Transverse colon (tissue), 4 donors: ENCODE results near the gene OSBPL3.

Experiments
- CTCF ChIP-seq, 5 experiments: fragments of 200-600 bp in 3 of 5; fragments of 450-650 bp in 2 of 5; sonication (generic) in 3 of 5; IDR thresholded peaks; 1 replicate in 2 of 5; 2 replicates in 3 of 5; pipeline ENCODE4 v1.5.1; 2016 to 2017; ENCODE audit warnings: antibody characterized with exemption in 5 of 5, inconsistent platforms in 3 of 5, mild to moderate bottlenecking in 2 of 5, moderate library complexity in 1 of 5
- EP300 ChIP-seq: sonication (generic); formaldehyde crosslinking; IDR thresholded peaks from one replicate; pipeline ENCODE4 v1.6.1; 2017; ENCODE audit warnings: antibody characterized with exemption, low read depth
- POLR2AphosphoS5 ChIP-seq, 3 donors: sonication (generic); formaldehyde crosslinking; IDR thresholded peaks; one replicate each; pipeline ENCODE4 v1.6.1; 2016; ENCODE audit warnings: antibody characterized with exemption in 3 of 3

DNA sequence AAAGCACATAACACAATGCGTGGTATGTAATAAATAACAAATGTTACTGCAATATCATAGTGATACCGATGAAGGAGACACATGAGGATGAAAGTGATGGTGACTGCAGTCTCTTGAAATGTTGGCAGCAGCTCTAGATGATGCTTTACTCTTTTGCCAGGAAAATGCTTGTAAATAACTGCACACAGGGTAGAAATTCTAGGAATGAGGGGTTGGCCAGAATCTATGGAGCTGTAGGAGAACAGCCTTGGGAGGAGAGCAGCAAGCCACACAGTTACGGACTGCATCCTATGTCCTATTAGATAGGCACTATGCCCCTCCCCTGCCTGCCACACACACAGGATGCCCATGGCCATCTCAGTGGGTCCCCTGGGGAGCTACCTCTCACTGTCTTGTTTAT lies 125.1 kb downstream of the OSBPL3 start:
- TF ChIP-seq POLR2AphosphoS5 (IDR thresholded peaks at IDR 0.05) (no peak), CTCF (IDR thresholded peaks at IDR 0.05) (no peak), EP300 (no peak)
